HEK293 (cell line): ENCODE data around the gene GPC2.

Experiments used
- GFI1B ChIP-seq: fragments of 450-650 bp; formaldehyde crosslinking; IDR thresholded peaks from 2 replicates; pipeline ENCODE4 v1.5.1; 2016; ENCODE audit warnings: missing biosample characterization, missing genetic modification characterization
- IKZF3 ChIP-seq: fragments of 450-650 bp; IDR thresholded peaks from 2 replicates; pipeline ENCODE4 v1.5.0; 2018; ENCODE audit warnings: missing biosample characterization, mild to moderate bottlenecking, missing genetic modification characterization, moderate library complexity
- KLF1 ChIP-seq: fragments of 450-650 bp; formaldehyde crosslinking; IDR thresholded peaks from 2 replicates; pipeline ENCODE4 v1.5.1; 2016; ENCODE audit warnings: missing biosample characterization, missing genetic modification characterization
- MEIS1 ChIP-seq: sonication (generic); formaldehyde crosslinking; IDR thresholded peaks from 2 replicates; pipeline ENCODE4 v1.8.1; 2022; ENCODE audit warnings: missing genetic modification reagents, mild to moderate bottlenecking, borderline replicate concordance
- MYNN ChIP-seq: fragments of 450-650 bp; formaldehyde crosslinking; IDR thresholded peaks from 2 replicates; pipeline ENCODE4 v1.5.1; 2016; ENCODE audit warnings: missing biosample characterization, missing genetic modification characterization, borderline replicate concordance
- PATZ1 ChIP-seq: fragments of 450-650 bp; formaldehyde crosslinking; IDR thresholded peaks from 2 replicates; pipeline ENCODE4 v1.5.1; 2016; ENCODE audit warnings: missing biosample characterization, missing genetic modification characterization
- PRDM1 ChIP-seq: fragments of 450-650 bp; formaldehyde crosslinking; IDR thresholded peaks from 2 replicates; pipeline ENCODE4; 2016; ENCODE audit warnings: missing biosample characterization, missing genetic modification characterization
- PRDM2 ChIP-seq: fragments of 450-650 bp; formaldehyde crosslinking; IDR thresholded peaks from 2 replicates; pipeline ENCODE4 v1.5.1; 2016; ENCODE audit warnings: missing biosample characterization, missing genetic modification characterization, borderline replicate concordance
- REPIN1 ChIP-seq: fragments of 450-650 bp; formaldehyde crosslinking; IDR thresholded peaks from 2 replicates; pipeline ENCODE4 v1.5.1; 2017; ENCODE audit warnings: missing biosample characterization, missing genetic modification characterization, low read depth
- REST ChIP-seq: fragments of 450-650 bp; formaldehyde crosslinking; IDR thresholded peaks from 2 replicates; pipeline ENCODE4 v1.5.1; 2016; ENCODE audit warnings: missing biosample characterization, missing genetic modification characterization
- SCRT2 ChIP-seq: fragments of 450-650 bp; formaldehyde crosslinking; IDR thresholded peaks from 2 replicates; pipeline ENCODE4 v1.5.1; 2016; ENCODE audit warnings: missing biosample characterization, missing genetic modification characterization
- ZBTB17 ChIP-seq: fragments of 450-650 bp; formaldehyde crosslinking; IDR thresholded peaks from 2 replicates; pipeline ENCODE4 v1.5.1; 2016; ENCODE audit warnings: missing biosample characterization, missing genetic modification characterization
- ZBTB49 ChIP-seq: fragments of 450-650 bp; formaldehyde crosslinking; IDR thresholded peaks from 2 replicates; pipeline ENCODE4 v1.5.1; 2016; ENCODE audit warnings: missing biosample characterization, missing genetic modification characterization, low read depth
- ZFHX2 ChIP-seq: fragments of 450-650 bp; formaldehyde crosslinking; conservative IDR thresholded peaks from 2 replicates; pipeline ENCODE4 v1.5.1; 2016; ENCODE audit warnings: missing biosample characterization, missing genetic modification characterization
- ZNF146 ChIP-seq: fragments of 450-650 bp; formaldehyde crosslinking; IDR thresholded peaks from 2 replicates; pipeline ENCODE4 v1.5.1; 2016; ENCODE audit warnings: missing biosample characterization, missing genetic modification characterization
- ZNF155 ChIP-seq: fragments of 450-650 bp; formaldehyde crosslinking; IDR thresholded peaks from 2 replicates; pipeline ENCODE4 v1.5.1; 2016; ENCODE audit warnings: missing biosample characterization, missing genetic modification characterization
- ZNF157 ChIP-seq: fragments of 450-650 bp; formaldehyde crosslinking; IDR thresholded peaks from 2 replicates; pipeline ENCODE4 v1.5.1; 2016; ENCODE audit warnings: missing biosample characterization, missing genetic modification characterization
- ZNF169 ChIP-seq: fragments of 450-650 bp; formaldehyde crosslinking; IDR thresholded peaks from 2 replicates; pipeline ENCODE4 v1.5.1; 2016; ENCODE audit warnings: missing biosample characterization, missing genetic modification characterization
- ZNF175 ChIP-seq: fragments of 450-650 bp; formaldehyde crosslinking; IDR thresholded peaks from 2 replicates; pipeline ENCODE4 v1.5.1; 2016; ENCODE audit warnings: missing biosample characterization, missing genetic modification characterization
- ZNF24 ChIP-seq: fragments of 450-650 bp; formaldehyde crosslinking; IDR thresholded peaks from 2 replicates; pipeline ENCODE4 v1.5.1; 2016; ENCODE audit warnings: missing biosample characterization, missing genetic modification characterization
- ZNF311 ChIP-seq: fragments of 450-650 bp; formaldehyde crosslinking; IDR thresholded peaks from 2 replicates; pipeline ENCODE4 v1.5.1; 2017; ENCODE audit warnings: missing biosample characterization, missing genetic modification characterization, borderline replicate concordance
- ZNF350 ChIP-seq: fragments of 450-650 bp; formaldehyde crosslinking; IDR thresholded peaks from 2 replicates; pipeline ENCODE4 v1.5.0; 2017; ENCODE audit warnings: missing biosample characterization, mild to moderate bottlenecking, missing genetic modification characterization
- ZNF510 ChIP-seq: fragments of 450-650 bp; formaldehyde crosslinking; IDR thresholded peaks from 2 replicates; pipeline ENCODE4 v1.5.1; 2018; ENCODE audit warnings: mild to moderate bottlenecking, missing genetic modification characterization, missing biosample characterization; ENCODE audit not compliant: insufficient replicate concordance
- ZNF600 ChIP-seq: fragments of 450-650 bp; formaldehyde crosslinking; IDR thresholded peaks from 2 replicates; pipeline ENCODE4 v1.5.1; 2016; ENCODE audit warnings: missing biosample characterization, missing genetic modification characterization
- ZNF660 ChIP-seq: fragments of 450-650 bp; IDR thresholded peaks from 2 replicates; pipeline ENCODE4 v1.5.1; 2018; ENCODE audit warnings: missing biosample characterization, mild to moderate bottlenecking, missing genetic modification characterization
- ZNF677 ChIP-seq: fragments of 450-650 bp; IDR thresholded peaks from 2 replicates; pipeline ENCODE4 v1.5.0; 2018; ENCODE audit warnings: missing biosample characterization, mild to moderate bottlenecking, missing genetic modification characterization, moderate library complexity
- ZSCAN23 ChIP-seq: fragments of 450-650 bp; formaldehyde crosslinking; IDR thresholded peaks from 2 replicates; pipeline ENCODE4 v1.5.1; 2016; ENCODE audit warnings: missing biosample characterization, missing genetic modification characterization

Gene GPC2

GRCh38 chr7:100122067-100122466 lies 55.1 kb downstream of the GPC2 start (continued):
- TF ChIP-seq ZNF600 (tag by site-specific recombination) (peak; percentile 98), ZBTB17 (tag by site-specific recombination) (peak; percentile 54), MYNN (tag by site-specific recombination) (no peak), ZNF157 (tag by site-specific recombination) (no peak), SCRT2 (tag by site-specific recombination) (no peak), ZNF677 (no peak), ZNF660 (no peak), PRDM1 (tag by site-specific recombination) (no peak), PATZ1 (tag by site-specific recombination) (no peak), REPIN1 (tag by site-specific recombination) (no peak), ZNF155 (tag by site-specific recombination) (no peak), ZSCAN23 (no peak), MEIS1 (CRISPR knock-in tag) (no peak), ZNF510 (tag by site-specific recombination) (no peak), ZNF175 (tag by site-specific recombination) (no peak), ZNF311 (tag by site-specific recombination) (no peak), IKZF3 (0 out of 2 replicates have a peak, but pooled peaks have one; percentile 36), ZFHX2 (tag by site-specific recombination) (no peak), REST (tag by site-specific recombination) (no peak), KLF1 (tag by site-specific recombination) (no peak), GFI1B (tag by site-specific recombination) (no peak), ZNF24 (tag by site-specific recombination) (no peak), ZNF169 (tag by site-specific recombination) (no peak), ZBTB49 (tag by site-specific recombination) (no peak), ZNF146 (tag by site-specific recombination) (no peak), PRDM2 (tag by site-specific recombination) (no peak), ZNF350 (no peak)
